A673 (cell line): ENCODE measurements around the gene CPNE5.

Experiments used
- CTCF ChIP-seq: fragments of 300-800, 200-600 bp; sonication (generic); conservative IDR thresholded peaks from 2 replicates; pipeline ENCODE4 v1.5.1; 2017; ENCODE audit warnings: low read depth, mild to moderate bottlenecking, antibody characterized with exemption, low read length, moderate library complexity, mixed read lengths
- EZH2 ChIP-seq: fragments of 200-600 bp; sonication (generic); IDR thresholded peaks from 2 replicates; pipeline ENCODE4 v1.6.1; 2017; ENCODE audit warnings: borderline replicate concordance, low read depth, mild to moderate bottlenecking, mixed read lengths, antibody characterized with exemption, low read length; ENCODE audit not compliant: poor library complexity, severe bottlenecking

- TF ChIP-seq EZH2 (no peak), CTCF (no peak)
Observed at GRCh38 chr6:36743538-36744303, 95.5 kb downstream of the CPNE5 start.
